GM12878 (cell line): Measurements from ENCODE around the gene SCARB2. TPM values are rescaled to one million over a fixed set of nuclear protein-coding genes. Genes with fewer than 3 reads are reported as not detected.

Source experiments
- ATAC-seq: fragments of 200-7000 bp; cut with Tn5 transposase; 3 replicates; pipeline ENCODE4 v1.9.1; 2020; ENCODE audit warnings: mild to moderate bottlenecking, moderate library complexity
- BruUV-seq: library from RNA; stranded (reverse); fragments of 400-500 nt; replicated peaks from 2 replicates; lab custom pipeline; 2021; lab: Mats Ljungman, UMichigan
- CTCF ChIA-PET: fragments of 300-600 bp; sonication (Branson Sonifier 250); formaldehyde crosslinking; extraction: SDS; loops from one replicate; lab custom pipeline; 2021; ENCODE audit warnings: inconsistent platforms; lab: Yijun Ruan, JAX
- POLR2A ChIA-PET: fragments of 350-600 bp; formaldehyde crosslinking; extraction: SDS; loops from one replicate; lab custom pipeline; 2021; ENCODE audit warnings: inconsistent platforms; lab: Charles Lee
- RAD21 ChIA-PET: fragments of 300-600 bp; sonication (Branson Sonifier 250); formaldehyde crosslinking; loops from one replicate; lab custom pipeline; 2023; ENCODE audit warnings: antibody characterized with exemption; ENCODE audit not compliant: unreplicated experiment; lab: Charles Lee
- SMC1A ChIA-PET: fragments of 300-600 bp; sonication (Branson Sonifier 250); formaldehyde crosslinking; loops from one replicate; lab custom pipeline; 2023; ENCODE audit not compliant: unreplicated experiment, uncharacterized antibody; lab: Charles Lee
- DNase-seq: peaks from one replicate; pipeline ENCODE4 v3.0.0-alpha.2; 2011; ENCODE audit warnings: low read depth, low spot score
- FAIRE-seq: peaks from 3 replicates; lab custom pipeline; 2011; peaks lifted over from hg19 to GRCh38; lab: Jason Lieb, UNC
- H2AFZ ChIP-seq: 2 replicates; pipeline ENCODE4 v1.6.0; 2011; ENCODE audit warnings: low read depth, low read length, control low read depth; ENCODE audit not compliant: control insufficient read depth
- H3K27ac ChIP-seq: 2 replicates; pipeline ENCODE4 v1.5.1; 2011; ENCODE audit warnings: control low read depth; ENCODE audit not compliant: control insufficient read depth, insufficient read depth
- H3K27me3 ChIP-seq, 2 experiments: replicated peaks in 1 of 2; 2 replicates each; pipeline versions ENCODE4 v1.6.0 to v1.6.1; 2011; ENCODE audit warnings: low read length in 1 of 2; ENCODE audit not compliant: control insufficient read depth in 2 of 2, insufficient read depth in 2 of 2
- H3K36me3 ChIP-seq, 2 experiments: 2 replicates each; pipeline ENCODE4 v1.5.1; 2011; ENCODE audit warnings: low read length in 1 of 2; ENCODE audit not compliant: control insufficient read depth in 2 of 2, insufficient read depth in 2 of 2
- H3K4me1 ChIP-seq: 2 replicates; pipeline ENCODE4 v1.6.1; 2011; ENCODE audit warnings: mild to moderate bottlenecking, low read length, moderate library complexity, mixed read lengths; ENCODE audit not compliant: control insufficient read depth, insufficient read depth
- H3K4me2 ChIP-seq: 2 replicates; pipeline ENCODE4 v1.6.0; 2011; ENCODE audit warnings: control low read depth; ENCODE audit not compliant: control insufficient read depth, insufficient read depth
- H3K4me3 ChIP-seq: fragments of 200-600 bp; sonication (generic); 2 replicates; pipeline ENCODE4 v1.5.1; 2016
- H3K79me2 ChIP-seq: 2 replicates; pipeline ENCODE4 v1.6.0; 2011; ENCODE audit warnings: low read length; ENCODE audit not compliant: control insufficient read depth, insufficient read depth
- H3K9ac ChIP-seq: 2 replicates; pipeline ENCODE4 v1.8.0; 2011; ENCODE audit warnings: low read length, control low read depth, mixed read lengths; ENCODE audit not compliant: control insufficient read depth, insufficient read depth
- H3K9me3 ChIP-seq: replicated peaks from 3 replicates; pipeline ENCODE4 v1.5.1; 2011; ENCODE audit warnings: mild to moderate bottlenecking, low read length; ENCODE audit not compliant: control insufficient read depth, insufficient read depth
- H4K20me1 ChIP-seq: 2 replicates; pipeline ENCODE4 v1.6.0; 2011; ENCODE audit not compliant: control insufficient read depth, insufficient read depth
- CTCF ChIP-seq, 3 experiments: IDR thresholded peaks in 2 of 3; conservative IDR thresholded peaks in 1 of 3; 2 replicates each; pipeline ENCODE4 v1.5.1; 2011; ENCODE audit warnings: low read depth in 3 of 3, low read length in 3 of 3, mild to moderate bottlenecking in 3 of 3, control low read depth in 2 of 3, moderate library complexity in 2 of 3, inconsistent platforms in 1 of 3, mixed read lengths in 1 of 3; ENCODE audit not compliant: control insufficient read depth in 2 of 3, insufficient read depth in 1 of 3; ENCODE audit errors: extremely low read depth in 1 of 3
- EED ChIP-seq: sonication (generic); IDR thresholded peaks from 2 replicates; pipeline ENCODE4 v1.6.1; 2016; ENCODE audit warnings: antibody characterized with exemption, low read depth
- FOXM1 ChIP-seq: IDR thresholded peaks from 2 replicates; pipeline ENCODE4 v1.6.1; 2012; ENCODE audit warnings: low read depth, mild to moderate bottlenecking, inconsistent platforms, low read length, moderate library complexity
- GABPA ChIP-seq: IDR thresholded peaks from 2 replicates; pipeline ENCODE4 v1.6.1; 2014; ENCODE audit warnings: antibody characterized with exemption, low read depth, mild to moderate bottlenecking, inconsistent platforms
- IRF4 ChIP-seq: IDR thresholded peaks from 2 replicates; pipeline ENCODE4 v1.6.1; 2011; ENCODE audit warnings: low read depth, low read length
- JUNB ChIP-seq: IDR thresholded peaks from 2 replicates; pipeline ENCODE4 v1.6.1; 2016; ENCODE audit warnings: antibody characterized with exemption, mild to moderate bottlenecking
- KDM1A ChIP-seq: fragments of 200-600 bp; sonication (generic); IDR thresholded peaks from 2 replicates; pipeline ENCODE4 v1.6.1; 2016; ENCODE audit warnings: borderline replicate concordance
- TAF1 ChIP-seq: IDR thresholded peaks from 2 replicates; pipeline ENCODE4 v1.6.1; 2011; ENCODE audit warnings: mild to moderate bottlenecking, low read depth, low read length, borderline replicate concordance
- WGBS: methylation state at CpG from one replicate; pipeline ENCODE4 v1.1.6; 2016; ENCODE audit warnings: low lambda C conversion rate; ENCODE audit not compliant: insufficient replicate concordance, insufficient coverage; ENCODE audit errors: missing lambda C conversion rate; 5-methylcytosine and 5-hydroxymethylcytosine counted together
- in situ Hi-C: fragments of 300-500 bp; cut with MboI; formaldehyde crosslinking; loops from 9 replicates; pipeline ENCODE4 v1.14.3; 2018; ENCODE audit warnings: mixed read lengths
- intact Hi-C: fragments of 100-400 bp; cut with micrococcal nuclease; formaldehyde crosslinking; loops from one replicate; pipeline ENCODE4 v1.14.2; 2022; ENCODE audit not compliant: unreplicated experiment
- polyA plus RNA-seq, 11 experiments: library from polyadenylated mRNA; depleted of rRNA in 4 of 11; unstranded in 6 of 11; stranded (reverse) in 5 of 11; fragments of >200 nt; fragmentation: Nextera tagmentation in 4 of 11; fragmentation: Illumina TruSeq in 1 of 11; extraction: Ambion mirVana in 4 of 11; extraction: Trizol in 1 of 11; gene quantifications; 1 replicate in 1 of 11; 2 replicates in 10 of 11; pipeline versions ENCODE4 v1.2.1 to v1.2.3, GENCODE V29; 2011 to 2016; ENCODE audit warnings: inconsistent platforms in 2 of 11, missing spikeins in 2 of 11, low read depth in 1 of 11
- total RNA-seq, 4 experiments: library from RNA; depleted of rRNA in 3 of 4; stranded (reverse); fragments of >200 nt in 3 of 4; fragmentation: Illumina TruSeq in 1 of 4; extraction: Trizol in 1 of 4; gene quantifications; 2 replicates each; pipeline versions ENCODE4 v1.2.1 to v1.2.3, GENCODE V29; 2013 to 2021
- TF ChIP-seq, protein P1 (sequence below): fragments of 450-650 bp; IDR thresholded peaks from 2 replicates; pipeline ENCODE4 v1.6.1; 2016; ENCODE audit warnings: mild to moderate bottlenecking, moderate library complexity, borderline replicate concordance
- TF ChIP-seq, protein P2 (sequence below): fragments of 450-650 bp; IDR thresholded peaks from 2 replicates; pipeline ENCODE4 v1.6.1; 2016; ENCODE audit warnings: mild to moderate bottlenecking
- TF ChIP-seq, protein P3 (sequence below): IDR thresholded peaks from 2 replicates; pipeline ENCODE4 v1.6.1; 2011; ENCODE audit warnings: low read depth, low read length, improper control_type of control experiment, borderline replicate concordance

Gene SCARB2
- total and polyA plus RNA-seq, 10 of the 15 experiments (the other 5 are each of a cell fraction or from before 2014, with no cell fraction given) = 2.1 to 11.7 (median 9.5) TPM

DNA sequence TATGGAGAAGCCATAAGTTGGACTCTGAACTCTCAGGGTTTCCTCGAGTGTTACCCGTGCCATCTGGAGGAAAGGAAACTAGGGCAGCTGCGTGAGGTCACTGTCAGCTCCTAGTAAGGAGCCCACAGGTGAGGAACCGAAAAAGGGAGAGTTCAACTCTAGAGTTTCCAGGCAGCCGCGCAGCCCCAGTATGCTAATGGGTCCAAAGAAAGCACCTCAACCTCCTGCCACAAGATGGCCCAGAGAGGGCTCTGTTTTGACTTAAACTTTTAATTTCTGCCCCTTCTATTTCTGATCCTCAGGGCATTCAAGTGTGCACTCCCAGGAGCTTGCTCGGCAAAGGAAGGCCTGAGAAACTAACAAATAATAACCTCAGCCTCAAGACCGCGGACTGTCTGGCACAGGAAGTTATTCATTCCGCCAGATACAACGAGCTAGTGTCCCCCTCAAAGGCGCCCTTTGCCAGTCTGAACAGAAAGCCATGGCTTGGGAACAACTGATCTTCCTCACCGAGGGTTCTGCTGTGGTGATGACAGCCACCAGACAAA is 13.9 kb downstream of the SCARB2 start:
- CTCF ChIA-PET = interaction anchor here (0.7 to 3.2 kb wide), 8 partner anchors 11 to 205 kb away, joined by 3 to 37 read pairs (median 4); partner anchors contain the start of gene SCARB2
- intact Hi-C loops = loop anchor here (2.0 kb wide), 1 partner anchor 13 kb away; the partner anchor contains the start of gene SCARB2
- H2AFZ ChIP-seq = peak overlapping the region; percentile 58
- TF ChIP-seq, protein P1, sequence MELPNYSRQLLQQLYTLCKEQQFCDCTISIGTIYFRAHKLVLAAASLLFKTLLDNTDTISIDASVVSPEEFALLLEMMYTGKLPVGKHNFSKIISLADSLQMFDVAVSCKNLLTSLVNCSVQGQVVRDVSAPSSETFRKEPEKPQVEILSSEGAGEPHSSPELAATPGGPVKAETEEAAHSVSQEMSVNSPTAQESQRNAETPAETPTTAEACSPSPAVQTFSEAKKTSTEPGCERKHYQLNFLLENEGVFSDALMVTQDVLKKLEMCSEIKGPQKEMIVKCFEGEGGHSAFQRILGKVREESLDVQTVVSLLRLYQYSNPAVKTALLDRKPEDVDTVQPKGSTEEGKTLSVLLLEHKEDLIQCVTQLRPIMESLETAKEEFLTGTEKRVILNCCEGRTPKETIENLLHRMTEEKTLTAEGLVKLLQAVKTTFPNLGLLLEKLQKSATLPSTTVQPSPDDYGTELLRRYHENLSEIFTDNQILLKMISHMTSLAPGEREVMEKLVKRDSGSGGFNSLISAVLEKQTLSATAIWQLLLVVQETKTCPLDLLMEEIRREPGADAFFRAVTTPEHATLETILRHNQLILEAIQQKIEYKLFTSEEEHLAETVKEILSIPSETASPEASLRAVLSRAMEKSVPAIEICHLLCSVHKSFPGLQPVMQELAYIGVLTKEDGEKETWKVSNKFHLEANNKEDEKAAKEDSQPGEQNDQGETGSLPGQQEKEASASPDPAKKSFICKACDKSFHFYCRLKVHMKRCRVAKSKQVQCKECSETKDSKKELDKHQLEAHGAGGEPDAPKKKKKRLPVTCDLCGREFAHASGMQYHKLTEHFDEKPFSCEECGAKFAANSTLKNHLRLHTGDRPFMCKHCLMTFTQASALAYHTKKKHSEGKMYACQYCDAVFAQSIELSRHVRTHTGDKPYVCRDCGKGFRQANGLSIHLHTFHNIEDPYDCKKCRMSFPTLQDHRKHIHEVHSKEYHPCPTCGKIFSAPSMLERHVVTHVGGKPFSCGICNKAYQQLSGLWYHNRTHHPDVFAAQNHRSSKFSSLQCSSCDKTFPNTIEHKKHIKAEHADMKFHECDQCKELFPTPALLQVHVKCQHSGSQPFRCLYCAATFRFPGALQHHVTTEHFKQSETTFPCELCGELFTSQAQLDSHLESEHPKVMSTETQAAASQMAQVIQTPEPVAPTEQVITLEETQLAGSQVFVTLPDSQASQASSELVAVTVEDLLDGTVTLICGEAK = no peak
- TF ChIP-seq CTCF (IDR thresholded peaks at IDR 0.05 in 2 of 3, conservative IDR thresholded peaks at IDR 0.05 in 1 of 3; ENCODE audit: control insufficient read depth in 2 of 3, extremely low read depth in 1 of 3, insufficient read depth in 1 of 3, low read depth in 3 of 3, low read length in 3 of 3) (peak; percentile 22 to 60 (median 27); a peak in 4 of 6 replicates), FOXM1 (peak; percentile 94), IRF4 (peak; percentile 93), GABPA (peak; percentile 41; the same call in 1 of the 2 replicates), TAF1 (peak; percentile 36; the same call in 1 of the 2 replicates), EED (peak; percentile 98), JUNB (peak; percentile 75), KDM1A (no peak)
- TF ChIP-seq, protein P2, sequence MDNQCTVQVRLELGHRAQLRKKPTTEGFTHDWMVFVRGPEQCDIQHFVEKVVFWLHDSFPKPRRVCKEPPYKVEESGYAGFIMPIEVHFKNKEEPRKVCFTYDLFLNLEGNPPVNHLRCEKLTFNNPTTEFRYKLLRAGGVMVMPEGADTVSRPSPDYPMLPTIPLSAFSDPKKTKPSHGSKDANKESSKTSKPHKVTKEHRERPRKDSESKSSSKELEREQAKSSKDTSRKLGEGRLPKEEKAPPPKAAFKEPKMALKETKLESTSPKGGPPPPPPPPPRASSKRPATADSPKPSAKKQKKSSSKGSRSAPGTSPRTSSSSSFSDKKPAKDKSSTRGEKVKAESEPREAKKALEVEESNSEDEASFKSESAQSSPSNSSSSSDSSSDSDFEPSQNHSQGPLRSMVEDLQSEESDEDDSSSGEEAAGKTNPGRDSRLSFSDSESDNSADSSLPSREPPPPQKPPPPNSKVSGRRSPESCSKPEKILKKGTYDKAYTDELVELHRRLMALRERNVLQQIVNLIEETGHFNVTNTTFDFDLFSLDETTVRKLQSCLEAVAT = 0 out of 2 replicates have a peak, but pooled peaks have one; percentile 22
- TF ChIP-seq, protein P3, sequence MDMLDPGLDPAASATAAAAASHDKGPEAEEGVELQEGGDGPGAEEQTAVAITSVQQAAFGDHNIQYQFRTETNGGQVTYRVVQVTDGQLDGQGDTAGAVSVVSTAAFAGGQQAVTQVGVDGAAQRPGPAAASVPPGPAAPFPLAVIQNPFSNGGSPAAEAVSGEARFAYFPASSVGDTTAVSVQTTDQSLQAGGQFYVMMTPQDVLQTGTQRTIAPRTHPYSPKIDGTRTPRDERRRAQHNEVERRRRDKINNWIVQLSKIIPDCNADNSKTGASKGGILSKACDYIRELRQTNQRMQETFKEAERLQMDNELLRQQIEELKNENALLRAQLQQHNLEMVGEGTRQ = no peak

More for the DNA sequence above, 13.9 kb downstream of the SCARB2 start:
- ChIA-PET SMC1A (interaction anchor here (1.0 to 4.7 kb wide), 8 partner anchors 11 to 303 kb away, joined by 3 to 54 read pairs (median 5); no protein-coding TSS in a partner anchor), POLR2A (interaction anchor here (0.9 to 1.3 kb wide), 2 partner anchors 8 to 13 kb away, joined by 3 to 6 read pairs; no protein-coding TSS in a partner anchor), RAD21 (interaction anchor here (1.1 to 2.4 kb wide), 3 partner anchors 11 to 178 kb away, joined by 4 to 22 read pairs (median 13); no protein-coding TSS in a partner anchor)
- WGBS = 4% methylated on average over 13 of the region's 13 CpGs
- H3K27me3 ChIP-seq = no peaks in the 10 kb centered on the region
- ATAC-seq (peak; percentile 91), FAIRE-seq (peak; percentile 87), DNase-seq (peak; percentile 81)
- H3K4me3 ChIP-seq = peak overlapping the region; percentile 44; the same call in 1 of the 2 replicates
- peak overlapping the region; percentile 95 for H3K27ac ChIP-seq
- no peaks in the 10 kb centered on the region for H4K20me1 ChIP-seq
- in situ Hi-C loops = no loop called here
- H3K79me2 ChIP-seq = no peaks in the 10 kb centered on the region; the same call in none of the 2 replicates
- no peaks in the 10 kb centered on the region for H3K9me3 ChIP-seq
- no peaks in the 10 kb centered on the region for H3K36me3 ChIP-seq
- H3K4me2 ChIP-seq = peak overlapping the region; percentile 97
- H3K9ac ChIP-seq = peak overlapping the region; percentile 50
- peaks cover 60% of the 10 kb centered on the region for H3K4me1 ChIP-seq
- no TSS peak for BruUV-seq
